ENCODE results near the gene CHRM1. TPM values are rescaled to one million over a fixed set of nuclear protein-coding genes. Genes with fewer than 3 reads are reported as not detected.

CHRM1 gene
- total RNA-seq, 1 donor from 2014 or later, result not detected

- no peaks in the 10 kb centered on the region for H3K36me3 ChIP-seq (ENCODE audit: control insufficient read depth, insufficient read depth, low read length)
- TF ChIP-seq CTCF (IDR thresholded peaks at IDR 0.05; ENCODE audit: insufficient read depth, low read length, poor library complexity, severe bottlenecking), result no peak
- H3K4me3 ChIP-seq (ENCODE audit: low read depth, low read length), result no peak overlapping the region
- no peak for DNase-seq (ENCODE audit: low read depth)
- H3K27me3 ChIP-seq (ENCODE audit: control insufficient read depth, insufficient read depth, low read length), result peaks cover 45% of the 10 kb centered on the region
Measured at GRCh38 chr11:62919476-62919875, 1.7 kb downstream of the CHRM1 start.

DNA sequence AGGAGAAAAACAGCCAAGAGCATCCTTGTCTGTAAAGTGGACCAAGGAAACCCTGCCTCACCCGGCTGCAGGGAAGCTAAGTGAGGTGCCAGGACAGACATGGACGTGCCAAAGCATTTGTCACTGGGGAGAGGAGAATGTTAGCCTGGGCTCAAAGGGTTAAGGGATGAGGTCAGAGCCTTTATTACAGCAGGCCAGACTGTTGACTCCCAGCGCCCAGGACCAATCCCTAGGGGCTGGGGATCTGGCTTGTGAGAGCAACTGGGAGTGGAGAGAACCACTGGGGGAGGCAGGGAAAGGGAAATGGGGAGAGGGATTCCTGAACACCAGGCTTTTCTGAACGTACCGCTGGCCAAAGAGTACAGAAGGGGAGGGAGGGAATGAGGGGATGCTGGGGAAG is 2.6 kb downstream of the CHRM1 start:
- no peak overlapping the region for H3K4me3 ChIP-seq (ENCODE audit: low read depth, low read length)
- H3K27me3 ChIP-seq (ENCODE audit: control insufficient read depth, insufficient read depth, low read length), result peaks cover 38% of the 10 kb centered on the region
- H3K36me3 ChIP-seq (ENCODE audit: control insufficient read depth, insufficient read depth, low read length), result no peaks in the 10 kb centered on the region
- TF ChIP-seq CTCF (IDR thresholded peaks at IDR 0.05; ENCODE audit: insufficient read depth, low read length, poor library complexity, severe bottlenecking), result no peak
- DNase-seq (ENCODE audit: low read depth), result no peak

DNA sequence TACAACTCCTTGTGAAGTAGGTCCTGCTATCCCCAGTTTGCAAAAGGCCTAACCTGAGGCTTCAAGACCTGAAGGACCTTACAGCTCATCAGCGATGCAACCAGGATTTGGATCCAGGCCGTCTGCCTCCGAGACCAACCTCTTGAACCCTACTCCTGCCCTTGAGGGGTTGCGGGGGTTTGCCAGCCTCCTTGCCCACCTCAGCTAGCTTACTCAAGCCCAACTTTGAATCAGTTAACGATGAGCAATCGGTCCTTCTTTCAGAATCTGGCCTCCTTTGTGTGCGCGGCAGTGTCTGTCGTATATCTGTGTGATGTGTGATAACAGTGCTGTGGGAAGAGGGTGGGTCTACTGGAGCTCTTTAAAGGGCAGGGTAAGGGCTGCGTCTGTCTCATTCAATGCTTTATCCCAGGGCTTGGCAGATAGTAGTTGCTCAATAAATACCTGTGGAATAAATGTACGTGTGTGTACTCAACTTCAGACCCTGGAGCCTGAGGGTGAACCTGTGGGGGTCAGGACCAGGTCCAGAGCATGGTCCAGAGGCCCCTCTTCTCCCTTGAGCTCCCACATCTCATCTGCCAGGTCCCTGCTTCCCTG is 3.2 kb downstream of the CHRM1 start:
- Histone ChIP-seq H3K4me3 (ENCODE audit: low read depth, low read length) (no peak overlapping the region), H3K36me3 (ENCODE audit: control insufficient read depth, insufficient read depth, low read length) (no peaks in the 10 kb centered on the region), H3K27me3 (ENCODE audit: control insufficient read depth, insufficient read depth, low read length) (peaks cover 33% of the 10 kb centered on the region)
- no peak for DNase-seq (ENCODE audit: low read depth)
- TF ChIP-seq CTCF (IDR thresholded peaks at IDR 0.05; ENCODE audit: insufficient read depth, low read length, poor library complexity, severe bottlenecking), result no peak

- no peak for TF ChIP-seq CTCF (IDR thresholded peaks at IDR 0.05; ENCODE audit: insufficient read depth, low read length, poor library complexity, severe bottlenecking)
- Histone ChIP-seq H3K4me3 (ENCODE audit: low read depth, low read length) (no peak overlapping the region), H3K36me3 (ENCODE audit: control insufficient read depth, insufficient read depth, low read length) (no peaks in the 10 kb centered on the region), H3K27me3 (ENCODE audit: control insufficient read depth, insufficient read depth, low read length) (peaks cover 8% of the 10 kb centered on the region)
- DNase-seq (ENCODE audit: low read depth), result no peak
Measured at GRCh38 chr11:62914416-62914815, 6.7 kb downstream of the CHRM1 start.

DNA sequence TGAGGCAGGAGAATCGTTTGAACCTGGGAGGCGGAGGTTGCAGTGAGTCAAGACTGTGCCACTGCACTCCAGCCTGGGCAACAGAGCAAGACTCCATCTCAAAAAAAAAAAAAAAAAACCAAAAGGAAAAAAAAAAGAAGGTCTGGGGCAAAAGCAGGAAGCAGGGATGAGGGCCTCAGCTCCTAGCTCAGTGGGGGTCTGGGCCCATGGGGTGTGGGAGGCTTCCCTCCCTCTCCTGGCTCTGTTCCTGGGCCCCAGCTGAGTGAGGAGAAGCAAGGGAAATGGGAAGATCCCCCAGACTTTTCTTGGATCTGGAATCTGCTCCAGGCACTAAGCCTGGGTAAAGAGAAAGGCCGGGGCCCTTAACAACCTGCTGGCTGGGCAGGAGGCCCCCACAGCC is 8.9 kb downstream of the CHRM1 start:
- no peak for DNase-seq (ENCODE audit: low read depth)
- TF ChIP-seq CTCF (IDR thresholded peaks at IDR 0.05; ENCODE audit: insufficient read depth, low read length, poor library complexity, severe bottlenecking), result no peak
- Histone ChIP-seq H3K4me3 (ENCODE audit: low read depth, low read length) (no peak overlapping the region), H3K36me3 (ENCODE audit: control insufficient read depth, insufficient read depth, low read length) (no peaks in the 10 kb centered on the region), H3K27me3 (ENCODE audit: control insufficient read depth, insufficient read depth, low read length) (peaks cover 6% of the 10 kb centered on the region)
